ENCODE results near the gene TNKS2.

- TF ChIP-seq REST (IDR thresholded peaks at IDR 0.05; ENCODE audit: insufficient replicate concordance, low read depth) = no peak
- no peak for TF ChIP-seq POLR2AphosphoS5 (IDR thresholded peaks at IDR 0.05; ENCODE audit: low read depth)
- TF ChIP-seq SPI1 (IDR thresholded peaks at IDR 0.05; ENCODE audit: borderline replicate concordance, low read depth) = no peak
- TF ChIP-seq CTCF (IDR thresholded peaks at IDR 0.05; ENCODE audit: insufficient read depth, low read length) = no peak
These were observed 109.7 kb downstream of the TNKS2 start for GRCh38 chr10:91907914-91908336.

Data from HL-60 (cell line).